CD4-positive, alpha-beta T cell treated with Interleukin-10 for 1 hour (primary cell): ENCODE data around the gene DENND6B.

Source experiments
- DNase-seq: peaks from one replicate; pipeline ENCODE4 v3.0.0-alpha.2; 2020

DENND6B gene

GRCh38 chr22:50300620-50301257, 26.1 kb downstream of the DENND6B start:
- DNase-seq: no peak

GRCh38 chr22:50299785-50300619, 26.8 kb downstream of the DENND6B start:
- no peak for DNase-seq

DNA sequence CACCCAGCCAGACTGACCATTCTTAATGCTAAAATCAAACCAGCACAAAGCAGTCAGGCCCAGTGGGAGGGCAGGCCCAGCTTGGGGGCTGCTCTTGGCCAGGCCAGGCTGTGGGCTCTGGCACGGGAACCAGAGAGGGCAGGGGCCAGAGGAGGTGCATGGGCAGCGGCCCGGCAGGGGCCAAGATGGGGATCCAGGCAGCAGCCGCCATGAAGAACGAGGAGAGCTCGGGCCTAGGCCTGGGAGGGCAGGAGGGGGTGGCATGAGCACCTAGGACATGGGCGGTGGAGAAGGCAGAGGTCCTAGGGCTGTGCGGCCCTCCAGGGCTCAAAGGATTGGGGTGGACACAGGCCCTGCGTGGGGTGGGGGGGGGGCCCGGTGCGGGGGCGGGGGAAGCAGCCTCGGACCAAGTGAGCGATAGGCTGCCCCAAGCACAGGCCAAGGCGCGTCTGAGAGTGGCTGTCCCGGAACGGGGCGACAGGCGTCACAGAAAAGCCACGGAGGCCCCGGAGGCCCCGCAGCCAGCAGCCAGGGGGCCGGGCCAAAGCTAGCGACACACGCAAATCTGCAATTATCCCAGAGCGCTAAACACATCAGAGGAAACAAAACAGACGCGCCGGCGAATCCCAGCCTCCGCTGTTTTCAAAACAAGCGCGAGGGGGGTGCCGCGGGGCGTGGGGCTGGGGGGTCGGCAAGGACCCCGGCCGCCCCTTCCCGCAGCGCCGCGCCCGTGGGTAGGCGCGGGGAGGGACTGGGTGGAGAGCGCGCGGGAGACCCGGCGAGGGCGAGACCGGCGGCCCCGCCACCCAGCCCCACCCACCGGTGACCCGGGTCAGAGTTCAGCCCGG, 27.7 kb downstream of the DENND6B start:
- no peak for DNase-seq

- no peak for DNase-seq
Measured at GRCh38 chr22:50298266-50298637, 28.6 kb downstream of the DENND6B start.

DNA sequence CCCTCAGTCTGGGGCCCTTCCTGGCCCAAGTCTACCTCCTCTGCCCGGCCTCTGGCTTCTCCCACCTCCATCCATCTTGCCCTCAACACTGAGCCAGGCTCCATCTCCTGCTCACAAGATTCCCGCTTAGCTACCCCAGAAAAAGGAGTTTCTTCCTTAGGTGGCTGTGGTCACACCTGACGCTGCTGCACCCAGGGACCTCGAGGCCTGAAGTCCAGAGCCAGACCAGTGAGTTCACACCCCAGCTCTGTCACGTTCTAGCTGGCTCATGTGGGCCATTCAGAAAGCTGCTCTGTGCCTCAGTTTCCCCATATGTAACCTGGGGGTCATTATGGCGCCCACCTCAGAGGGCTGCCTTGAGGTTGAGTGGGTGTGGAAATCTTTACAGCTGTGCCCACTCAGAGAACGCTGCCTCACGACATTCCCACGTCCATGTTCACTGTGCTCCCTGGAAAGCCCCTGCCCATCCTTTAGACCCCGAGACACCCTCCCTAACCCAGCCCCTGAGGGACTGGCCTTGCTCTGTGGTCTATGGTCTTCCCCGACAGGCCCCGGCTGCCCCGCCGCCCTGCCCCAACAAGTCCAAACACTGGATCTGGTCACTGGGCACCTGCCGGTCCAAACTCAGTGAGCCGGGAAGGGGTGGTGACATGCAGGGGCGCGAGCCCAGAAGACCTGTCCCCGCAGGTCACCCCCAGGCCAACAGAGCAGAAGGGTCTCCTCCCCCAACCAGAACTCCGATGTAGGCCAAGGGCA, 29.1 kb downstream of the DENND6B start:
- DNase-seq: no peak

DNA sequence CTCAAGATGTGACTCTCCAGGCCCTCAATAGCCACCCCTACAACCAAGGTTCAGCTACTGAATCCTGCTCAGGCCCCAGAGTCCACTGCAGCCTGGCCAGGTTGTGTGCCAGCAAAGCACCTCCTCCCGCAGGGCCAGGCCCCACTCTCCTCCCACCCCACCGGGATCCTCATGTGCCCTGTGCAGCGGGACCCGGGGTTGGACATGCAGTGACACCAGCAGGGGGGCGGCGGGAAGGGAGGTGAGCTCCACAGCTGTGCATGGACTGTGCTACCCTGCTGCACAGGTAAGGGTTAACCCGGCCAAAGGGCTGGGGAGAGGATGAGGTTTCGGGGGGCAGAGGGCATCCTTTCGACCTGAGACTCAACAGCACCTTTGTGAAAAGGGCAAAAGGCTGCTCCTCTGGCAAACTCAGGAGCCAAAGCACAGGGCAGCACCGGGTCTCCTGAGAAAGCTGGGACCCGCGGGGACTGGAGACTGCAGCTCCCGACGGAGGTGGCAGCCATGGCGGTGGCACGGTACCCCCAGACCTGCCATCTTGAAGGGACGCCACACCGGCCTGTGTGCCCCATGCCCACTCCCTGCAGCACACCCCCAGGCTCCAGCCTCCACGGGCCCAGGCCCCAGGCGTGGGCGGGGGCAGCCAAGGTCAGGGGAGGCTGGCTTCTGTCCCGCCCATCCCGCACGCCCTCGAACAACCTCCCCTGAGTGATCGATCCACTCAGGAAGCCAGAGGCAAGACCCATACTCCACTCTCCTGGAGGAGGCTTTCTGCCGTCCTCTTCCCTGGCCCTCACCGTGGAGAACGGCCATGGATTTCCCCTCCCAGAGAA, 29.9 kb downstream of the DENND6B start:
- no peak for DNase-seq

DNA sequence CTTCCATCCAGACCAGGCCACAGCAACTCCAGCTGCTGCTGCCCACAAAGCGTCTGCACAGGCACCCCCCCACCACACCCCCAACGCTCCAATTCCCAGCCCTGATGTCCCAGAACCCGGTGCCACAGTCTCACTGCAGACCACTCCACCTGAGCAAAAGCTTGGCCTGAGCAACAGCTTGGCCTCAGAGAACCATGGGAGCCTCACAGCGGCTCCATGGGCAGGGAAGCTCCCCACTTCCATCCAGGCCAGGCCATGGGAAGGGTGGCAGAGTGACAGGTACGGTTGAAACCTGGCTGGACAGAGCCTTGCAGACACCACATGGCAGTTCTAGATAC, 32.5 kb downstream of the DENND6B start:
- DNase-seq: no peak

GRCh38 chr22:50293441-50294318, 33.1 kb downstream of the DENND6B start:
- no peak for DNase-seq

- no peak for DNase-seq
Measured at GRCh38 chr22:50292643-50293440, 34.0 kb downstream of the DENND6B start.

- DNase-seq: no peak
Measured at GRCh38 chr22:50289942-50290630, 36.7 kb downstream of the DENND6B start.

- no peak for DNase-seq
Measured at GRCh38 chr22:50289151-50289941, 37.5 kb downstream of the DENND6B start.

DNA sequence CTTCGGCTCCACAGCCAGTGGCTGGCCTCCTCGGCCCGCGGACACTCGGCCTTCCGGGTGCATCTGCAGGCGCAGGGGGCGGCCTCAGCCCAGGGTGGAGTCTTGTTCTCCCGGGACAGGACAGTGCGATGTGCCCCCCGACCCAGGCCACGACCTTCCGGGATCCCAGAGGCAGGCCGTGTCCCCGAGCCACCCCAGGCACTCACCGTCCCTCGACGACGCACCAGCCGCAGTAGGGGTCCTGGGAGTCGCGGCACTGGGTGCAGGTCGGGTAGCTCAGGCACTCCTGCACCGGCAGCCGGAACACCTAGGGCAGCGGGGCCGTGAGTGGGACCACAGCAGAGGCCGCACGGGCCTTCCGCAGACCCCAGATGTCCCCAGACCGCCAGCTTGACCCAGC, 39.1 kb downstream of the DENND6B start:
- no peak for DNase-seq

DNA sequence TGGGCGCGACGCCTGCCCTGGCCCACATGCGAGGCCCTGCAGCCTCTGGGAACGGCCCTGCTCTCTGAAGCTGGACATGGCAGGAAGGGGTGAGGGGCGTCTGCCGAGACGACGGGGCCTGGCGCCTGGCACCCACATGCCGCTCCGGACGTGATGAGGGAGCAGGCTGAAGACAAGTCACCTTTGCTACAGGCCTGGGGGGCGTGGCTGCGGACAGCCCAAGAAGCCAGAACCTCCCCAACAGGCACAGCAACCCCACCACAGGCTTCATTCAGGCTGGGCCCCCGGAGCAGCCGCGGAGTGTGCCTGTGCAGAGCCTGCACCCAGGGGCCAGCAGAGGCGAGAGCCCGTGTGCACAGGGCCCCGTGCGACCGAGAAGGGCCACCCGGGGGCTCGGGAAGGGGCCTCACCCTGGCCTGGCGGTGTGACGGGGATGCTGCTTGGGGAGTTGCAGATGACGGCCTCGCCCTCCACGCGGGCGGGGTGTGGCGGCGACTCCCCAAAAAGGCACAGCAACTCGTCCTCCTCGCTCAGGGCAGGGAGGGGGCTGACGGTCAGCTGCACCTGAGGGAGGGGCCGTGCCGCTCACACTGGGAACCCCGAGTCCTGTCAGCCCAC, 40.0 kb downstream of the DENND6B start:
- no peak for DNase-seq

GRCh38 chr22:50286275-50286674, 40.5 kb downstream of the DENND6B start:
- DNase-seq: no peak

DNA sequence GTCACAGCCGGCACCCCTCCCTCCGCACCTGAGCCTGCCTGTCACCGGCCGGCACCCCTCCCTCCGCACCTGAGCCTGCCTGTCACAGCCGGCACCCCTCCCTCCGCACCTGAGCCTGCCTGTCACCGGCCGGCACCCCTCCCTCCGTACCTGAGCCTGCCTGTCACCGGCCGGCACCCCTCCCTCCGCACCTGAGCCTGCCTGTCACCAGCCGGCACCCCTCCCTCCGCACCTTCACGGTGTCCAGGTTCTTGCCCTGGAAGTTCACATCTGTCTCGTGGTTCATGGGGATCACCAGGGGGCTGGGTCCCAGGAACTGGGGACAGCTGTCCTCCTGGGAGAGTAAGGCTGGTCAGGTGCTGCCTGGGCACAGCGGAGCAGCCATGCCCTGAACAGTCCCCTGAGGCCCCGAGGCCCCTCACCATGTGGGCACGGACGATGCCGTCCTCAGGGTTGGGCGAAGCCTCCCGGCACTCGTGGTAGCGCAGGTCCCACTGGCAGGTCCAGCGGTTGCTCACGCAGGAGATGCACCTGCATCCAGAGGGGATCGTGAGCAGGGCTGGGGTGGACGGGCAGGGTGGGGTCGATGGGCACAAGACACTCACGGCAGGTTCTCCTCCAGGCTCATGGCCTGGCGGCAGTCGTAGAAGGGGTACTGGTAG, 41.1 kb downstream of the DENND6B start:
- DNase-seq: no peak

GRCh38 chr22:50284479-50284878, 42.3 kb downstream of the DENND6B start:
- DNase-seq: no peak

DNA sequence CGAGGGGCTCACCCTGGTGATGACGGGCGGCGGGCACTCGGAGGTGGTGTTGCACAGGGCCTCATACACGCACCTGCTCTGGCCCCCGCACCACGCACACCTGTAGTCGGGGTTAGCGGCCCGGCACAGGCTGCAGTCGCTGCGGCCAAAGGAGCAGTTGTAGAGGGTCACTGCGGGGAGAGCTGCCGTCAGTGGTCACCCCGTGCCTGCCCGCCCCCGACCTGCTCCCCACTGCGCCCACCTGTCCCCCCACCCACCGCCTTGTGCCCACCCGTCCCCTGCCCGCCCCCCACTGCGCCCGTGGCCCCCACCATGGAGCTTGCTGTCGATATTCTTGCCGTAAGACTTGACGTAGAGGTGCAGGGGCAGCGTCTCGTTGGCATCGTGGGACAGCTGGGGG, 43.0 kb downstream of the DENND6B start:
- no peak for DNase-seq
